RWPE1 (cell line): Measurements from ENCODE around the gene NR0B1.

Experiments used
- CTCF ChIA-PET: fragments of 350-600 bp; sonication (Branson Sonifier 250); formaldehyde crosslinking; extraction: SDS; loops from one replicate; lab custom pipeline; 2021; lab: Yijun Ruan, JAX
- POLR2A ChIA-PET: fragments of 400-600 bp; formaldehyde crosslinking; extraction: SDS; loops from one replicate; lab custom pipeline; 2020; ENCODE audit warnings: antibody characterized with exemption; ENCODE audit not compliant: low non-redundant PET; lab: Yijun Ruan, JAX
- DNase-seq: peaks from one replicate; pipeline ENCODE4 v3.0.0; 2012; ENCODE audit warnings: low spot score
- H3K27ac ChIP-seq: fragments of 450-650 bp; 2 replicates; pipeline ENCODE4 v1.5.1; 2017
- TF ChIP-seq, protein P1 (sequence below): fragments of 450-650 bp; conservative IDR thresholded peaks from 2 replicates; pipeline ENCODE4 v1.5.1; 2017; ENCODE audit warnings: low read depth, mild to moderate bottlenecking

The NR0B1 gene

DNA sequence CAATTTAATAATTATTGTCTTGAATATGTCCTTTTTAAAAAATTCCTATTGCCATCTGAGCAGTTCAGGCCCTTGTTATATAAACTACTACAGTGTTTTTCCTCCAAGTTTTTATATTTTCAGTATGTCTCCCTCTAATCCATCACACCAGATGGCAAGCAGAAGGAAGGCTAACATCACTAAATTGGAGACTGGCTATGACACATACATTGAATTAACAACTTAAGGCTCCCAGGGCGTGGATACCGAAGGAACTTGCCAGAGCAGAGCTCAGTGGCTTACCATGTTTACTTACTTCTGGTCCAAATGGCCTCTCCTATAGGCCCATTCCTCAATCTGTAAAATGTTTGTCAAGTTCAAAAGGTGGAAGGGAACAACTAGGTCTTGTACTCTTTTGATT, 49.3 kb downstream of the NR0B1 start:
- CTCF ChIA-PET, result no interaction called here
- POLR2A ChIA-PET, result no interaction called here
- TF ChIP-seq, protein P1, sequence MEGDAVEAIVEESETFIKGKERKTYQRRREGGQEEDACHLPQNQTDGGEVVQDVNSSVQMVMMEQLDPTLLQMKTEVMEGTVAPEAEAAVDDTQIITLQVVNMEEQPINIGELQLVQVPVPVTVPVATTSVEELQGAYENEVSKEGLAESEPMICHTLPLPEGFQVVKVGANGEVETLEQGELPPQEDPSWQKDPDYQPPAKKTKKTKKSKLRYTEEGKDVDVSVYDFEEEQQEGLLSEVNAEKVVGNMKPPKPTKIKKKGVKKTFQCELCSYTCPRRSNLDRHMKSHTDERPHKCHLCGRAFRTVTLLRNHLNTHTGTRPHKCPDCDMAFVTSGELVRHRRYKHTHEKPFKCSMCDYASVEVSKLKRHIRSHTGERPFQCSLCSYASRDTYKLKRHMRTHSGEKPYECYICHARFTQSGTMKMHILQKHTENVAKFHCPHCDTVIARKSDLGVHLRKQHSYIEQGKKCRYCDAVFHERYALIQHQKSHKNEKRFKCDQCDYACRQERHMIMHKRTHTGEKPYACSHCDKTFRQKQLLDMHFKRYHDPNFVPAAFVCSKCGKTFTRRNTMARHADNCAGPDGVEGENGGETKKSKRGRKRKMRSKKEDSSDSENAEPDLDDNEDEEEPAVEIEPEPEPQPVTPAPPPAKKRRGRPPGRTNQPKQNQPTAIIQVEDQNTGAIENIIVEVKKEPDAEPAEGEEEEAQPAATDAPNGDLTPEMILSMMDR, result no peak
- no peak overlapping the region for H3K27ac ChIP-seq
- DNase-seq, result no peak
